SK-N-SH (cell line): ENCODE data around the gene TMEM51. TPM values are rescaled to one million over a fixed set of nuclear protein-coding genes. Genes with fewer than 3 reads are reported as not detected.
A peak's percentile ranks its signal among the peaks of the same experiment; 100 is the strongest.

Experiments
- CTCF ChIA-PET: fragments of 300-600, 350-600 bp; formaldehyde crosslinking; extraction: SDS; loops from one replicate; lab custom pipeline; 2021; lab: Yijun Ruan, JAX
- POLR2A ChIA-PET: fragments of 350-600 bp; sonication (Branson Sonifier 250); formaldehyde crosslinking; extraction: SDS; loops from one replicate; lab custom pipeline; 2020; ENCODE audit warnings: antibody characterized with exemption, inconsistent platforms; lab: Yijun Ruan, JAX
- DNase-seq: peaks from one replicate; pipeline ENCODE4 v3.0.0; 2012
- H2AFZ ChIP-seq: fragments of 200-600 bp; sonication (generic); 2 replicates; pipeline ENCODE4 v1.8.1; 2016; ENCODE audit warnings: antibody characterized with exemption, mild to moderate bottlenecking, low read depth
- H3F3A ChIP-seq: fragments of 200-600 bp; sonication (generic); replicated peaks from 2 replicates; pipeline ENCODE3; 2016; ENCODE audit warnings: antibody characterized with exemption, mild to moderate bottlenecking; ENCODE audit not compliant: insufficient read depth
- H3K27ac ChIP-seq, 2 experiments: fragments of 200-500 bp in 1 of 2; fragments of 200-600 bp in 1 of 2; sonication (Bioruptor generic) in 1 of 2; sonication (generic), shearing (Covaris generic) in 1 of 2; 2 replicates each; pipeline versions ENCODE4 v1.5.1 to v1.6.1; 2014 to 2016; ENCODE audit warnings: low read depth in 2 of 2, inconsistent platforms in 1 of 2, low read length in 1 of 2, mild to moderate bottlenecking in 1 of 2, mixed read lengths in 1 of 2
- H3K27me3 ChIP-seq: fragments of 200-600 bp; sonication (generic), shearing (Covaris generic); 2 replicates; pipeline ENCODE4 v1.6.1; 2016; ENCODE audit warnings: mixed run types; ENCODE audit not compliant: insufficient read depth
- H3K36me3 ChIP-seq, 2 experiments: fragments of 200-500 bp in 1 of 2; fragments of 200-600 bp in 1 of 2; sonication (Bioruptor generic) in 1 of 2; sonication (generic) in 1 of 2; replicated peaks in 1 of 2; 2 replicates each; pipeline versions ENCODE3 to v1.5.1; 2014 to 2016; ENCODE audit warnings: low read length in 1 of 2, mild to moderate bottlenecking in 1 of 2; ENCODE audit not compliant: insufficient read depth in 2 of 2, control insufficient read depth in 1 of 2
- H3K4me1 ChIP-seq, 2 experiments: fragments of 200-500 bp in 1 of 2; fragments of 200-600 bp in 1 of 2; sonication (Bioruptor generic) in 1 of 2; sonication (generic), shearing (Covaris generic) in 1 of 2; 2 replicates each; pipeline versions ENCODE4 v1.5.1 to v1.6.1; 2014 to 2016; ENCODE audit warnings: low read depth in 1 of 2, low read length in 1 of 2, mixed run types in 1 of 2; ENCODE audit not compliant: insufficient read depth in 2 of 2, control insufficient read depth in 1 of 2
- H3K4me2 ChIP-seq: fragments of 200-600 bp; sonication (generic), shearing (Covaris generic); 2 replicates; pipeline ENCODE4 v1.6.1; 2017; ENCODE audit warnings: mixed run types
- H3K4me3 ChIP-seq, 2 experiments: fragments of 200-500 bp in 1 of 2; fragments of 200-600 bp in 1 of 2; sonication (Bioruptor generic) in 1 of 2; sonication (generic), shearing (Covaris generic) in 1 of 2; 2 replicates each; pipeline versions ENCODE4 v1.5.1 to v1.8.1; 2014 to 2016; ENCODE audit warnings: low read depth in 2 of 2, inconsistent platforms in 1 of 2, low read length in 1 of 2, mild to moderate bottlenecking in 1 of 2, mixed read lengths in 1 of 2, moderate library complexity in 1 of 2
- H3K79me2 ChIP-seq: fragments of 200-600 bp; sonication (generic); 2 replicates; pipeline ENCODE4 v1.8.1; 2017; ENCODE audit warnings: mild to moderate bottlenecking; ENCODE audit not compliant: insufficient read depth
- H3K9ac ChIP-seq: fragments of 200-600 bp; sonication (generic); 2 replicates; pipeline ENCODE4 v1.6.1; 2017; ENCODE audit warnings: mixed run types
- H3K9me2 ChIP-seq: fragments of 200-600 bp; sonication (generic); 2 replicates; pipeline ENCODE4 v1.6.1; 2017; ENCODE audit warnings: mixed run types
- H3K9me3 ChIP-seq: fragments of 200-600 bp; sonication (generic); 2 replicates; pipeline ENCODE4 v1.6.1; 2017; ENCODE audit warnings: mixed run types, mild to moderate bottlenecking, moderate library complexity
- H4K20me1 ChIP-seq: fragments of 200-600 bp; sonication (generic); 2 replicates; pipeline ENCODE4 v1.6.1; 2017; ENCODE audit warnings: mild to moderate bottlenecking, mixed run types; ENCODE audit not compliant: insufficient read depth
- CHD2 ChIP-seq: fragments of 150-350 bp; IDR thresholded peaks from 2 replicates; pipeline ENCODE4 v1.6.1; 2018; ENCODE audit warnings: low read length; ENCODE audit not compliant: partially characterized antibody
- ELF1 ChIP-seq: IDR thresholded peaks from 2 replicates; pipeline ENCODE4 v1.4.0; 2012
- EP300 ChIP-seq, 2 experiments: IDR thresholded peaks; 2 replicates each; pipeline versions ENCODE4 v1.4.0 to v1.6.1; 2012; ENCODE audit warnings: borderline replicate concordance in 1 of 2, low read depth in 1 of 2, low read length in 1 of 2
- FOSL2 ChIP-seq: IDR thresholded peaks from 2 replicates; pipeline ENCODE4 v1.4.0; 2012; ENCODE audit warnings: low read depth, mild to moderate bottlenecking, moderate library complexity, borderline replicate concordance
- GATA2 ChIP-seq: sonication (generic); formaldehyde crosslinking; IDR thresholded peaks from 2 replicates; pipeline ENCODE4 v1.5.0; 2020; ENCODE audit warnings: mild to moderate bottlenecking, missing genetic modification reagents
- JUND ChIP-seq: IDR thresholded peaks from 2 replicates; pipeline ENCODE4 v1.4.0; 2012
- MAX ChIP-seq: IDR thresholded peaks from 2 replicates; pipeline ENCODE4 v1.4.0; 2012; ENCODE audit warnings: low read depth
- NFIC ChIP-seq: IDR thresholded peaks from 2 replicates; pipeline ENCODE4 v1.4.0; 2012; ENCODE audit warnings: borderline replicate concordance
- PBX3 ChIP-seq: IDR thresholded peaks from 2 replicates; pipeline ENCODE4; 2012
- POLR2AphosphoS5 ChIP-seq: IDR thresholded peaks from 2 replicates; pipeline ENCODE4 v1.6.1; 2012; ENCODE audit warnings: low read depth, low read length
- REST ChIP-seq: IDR thresholded peaks from 2 replicates; pipeline ENCODE4 v1.6.1; 2012; ENCODE audit warnings: mild to moderate bottlenecking, low read depth, low read length, moderate library complexity
- SMC3 ChIP-seq: IDR thresholded peaks from 2 replicates; pipeline ENCODE4 v1.6.1; 2012; ENCODE audit warnings: low read depth, low read length, improper control_type of control experiment
- TAF1 ChIP-seq: IDR thresholded peaks from 2 replicates; pipeline ENCODE4 v1.6.1; 2012; ENCODE audit warnings: low read depth, mild to moderate bottlenecking, low read length, moderate library complexity, borderline replicate concordance
- USF1 ChIP-seq: IDR thresholded peaks from 2 replicates; pipeline ENCODE4 v1.4.0; 2012; ENCODE audit warnings: low read depth, borderline replicate concordance
- USF2 ChIP-seq: fragments of 150-350 bp; IDR thresholded peaks from 2 replicates; pipeline ENCODE4 v1.6.1; 2017; ENCODE audit warnings: antibody characterized with exemption, low read length, low read depth, borderline replicate concordance
- YY1 ChIP-seq: IDR thresholded peaks from 2 replicates; pipeline ENCODE4 v1.4.0; 2012; ENCODE audit warnings: low read depth, mild to moderate bottlenecking
- ZBTB33 ChIP-seq: IDR thresholded peaks from 2 replicates; pipeline ENCODE4 v1.4.0; 2012; ENCODE audit warnings: low read depth, borderline replicate concordance
- WGBS: methylation state at CpG from one replicate; pipeline ENCODE4 v1.1.6; 2017; ENCODE audit warnings: low lambda C conversion rate; 5-methylcytosine and 5-hydroxymethylcytosine counted together
- polyA plus RNA-seq, 3 experiments: library from polyadenylated mRNA; depleted of rRNA; stranded (reverse); fragments of >200 nt; gene quantifications; 2 replicates each; pipeline ENCODE4 v1.2.3, GENCODE V29; 2012
- TF ChIP-seq, protein P1 (sequence below): fragments of 150-350 bp; IDR thresholded peaks from 2 replicates; pipeline ENCODE4 v1.6.1; 2016; ENCODE audit warnings: mild to moderate bottlenecking, low read depth, low read length

Gene TMEM51
- polyA plus RNA-seq, 1 of the 3 experiments (the other 2 are of a cell fraction), result 25.6 TPM

DNA sequence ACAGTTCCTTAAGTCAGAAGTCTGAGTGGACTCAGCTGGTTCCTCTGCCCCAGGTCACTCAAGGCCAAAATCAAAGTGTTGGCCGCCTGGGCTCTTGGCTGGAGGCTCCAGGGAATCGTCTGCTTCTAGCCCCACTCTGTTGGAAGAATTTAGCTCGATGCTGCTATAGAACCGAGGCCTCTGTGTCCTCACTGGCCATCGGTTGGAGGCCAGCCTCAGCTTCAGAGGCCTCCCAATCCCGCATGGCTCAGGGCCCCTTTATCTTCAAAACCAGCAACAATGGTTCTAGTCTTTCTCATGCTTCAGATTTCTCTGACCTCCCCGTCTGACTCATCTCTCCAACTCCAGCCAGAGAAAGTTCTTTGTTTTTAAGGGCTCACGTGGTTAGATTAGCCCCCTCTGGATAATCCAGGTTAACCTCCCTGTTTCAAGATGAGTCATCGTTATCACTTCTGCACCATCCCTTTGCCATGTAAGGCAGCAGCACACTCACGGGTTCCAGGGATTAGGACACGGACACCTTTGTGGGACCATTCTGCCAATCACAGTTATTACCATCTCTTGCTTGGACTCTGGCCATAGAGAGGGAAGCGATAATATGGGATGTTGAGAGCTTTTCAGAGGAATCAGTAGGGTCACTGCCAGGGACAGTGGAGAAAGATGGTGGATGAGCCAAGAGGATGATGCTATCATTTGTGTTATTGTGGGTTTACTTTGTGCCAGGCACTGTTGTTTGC, 107.0 kb downstream of the TMEM51 start:
- Histone ChIP-seq H3K79me2 (no peaks in the 10 kb centered on the region), H3K9me3 (peaks cover 8% of the 10 kb centered on the region; the same call in 1 of the 2 replicates), H3K9me2 (no peaks in the 10 kb centered on the region), H3K36me3 (no peaks in the 10 kb centered on the region), H2AFZ (no peak overlapping the region), H3K4me1 (no peaks in the 10 kb centered on the region; a peak in 1 of 4 replicates), H4K20me1 (no peaks in the 10 kb centered on the region), H3F3A (no peaks in the 10 kb centered on the region), H3K27ac (no peak overlapping the region), H3K4me3 (no peak overlapping the region), H3K4me2 (no peak overlapping the region), H3K9ac (no peak overlapping the region), H3K27me3 (no peaks in the 10 kb centered on the region)
- DNase-seq, result no peak
- CTCF ChIA-PET, result interaction anchor here (3.2 to 3.7 kb wide), 2 partner anchors 11 to 108 kb away, joined by 17 to 21 read pairs; partner anchors contain the start of gene TMEM51
- POLR2A ChIA-PET, result no interaction called here
- TF ChIP-seq TAF1, result no peak
- TF ChIP-seq MAX, result 0 out of 2 replicates have a peak, but pooled peaks have one; percentile 22
- TF ChIP-seq SMC3, result no peak
- peak; percentile 38; the same call in 1 of the 2 replicates for TF ChIP-seq JUND
- TF ChIP-seq ZBTB33, result no peak
- TF ChIP-seq FOSL2, result peak; percentile 29; the same call in 1 of the 2 replicates
- no peak for TF ChIP-seq YY1
- TF ChIP-seq EP300 (IDR thresholded peaks at IDR 0.05; ENCODE audit: borderline replicate concordance in 1 of 2, low read depth in 1 of 2, low read length in 1 of 2), result no peak
- no peak for TF ChIP-seq REST
- TF ChIP-seq GATA2 (CRISPR knock-in tag), result no peak
- no peak for TF ChIP-seq POLR2AphosphoS5
- no peak for TF ChIP-seq USF2
- TF ChIP-seq NFIC, result no peak
- TF ChIP-seq, protein P1, sequence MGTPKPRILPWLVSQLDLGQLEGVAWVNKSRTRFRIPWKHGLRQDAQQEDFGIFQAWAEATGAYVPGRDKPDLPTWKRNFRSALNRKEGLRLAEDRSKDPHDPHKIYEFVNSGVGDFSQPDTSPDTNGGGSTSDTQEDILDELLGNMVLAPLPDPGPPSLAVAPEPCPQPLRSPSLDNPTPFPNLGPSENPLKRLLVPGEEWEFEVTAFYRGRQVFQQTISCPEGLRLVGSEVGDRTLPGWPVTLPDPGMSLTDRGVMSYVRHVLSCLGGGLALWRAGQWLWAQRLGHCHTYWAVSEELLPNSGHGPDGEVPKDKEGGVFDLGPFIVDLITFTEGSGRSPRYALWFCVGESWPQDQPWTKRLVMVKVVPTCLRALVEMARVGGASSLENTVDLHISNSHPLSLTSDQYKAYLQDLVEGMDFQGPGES, result no peak
- TF ChIP-seq CHD2, result no peak
- no peak for TF ChIP-seq PBX3
- peak; percentile 49; the same call in 1 of the 2 replicates for TF ChIP-seq USF1
- TF ChIP-seq ELF1, result no peak
- 88% methylated on average over 10 of the region's 12 CpGs for WGBS
